HEK293 (cell line): ENCODE results near the gene CCDC85A.

Source experiments
- CTCF ChIA-PET: fragments of 350-600 bp; formaldehyde crosslinking; extraction: SDS; loops from one replicate; lab custom pipeline; 2021; ENCODE audit warnings: antibody characterized with exemption; lab: Yijun Ruan, JAX
- POLR2A ChIA-PET: fragments of 300-600 bp; formaldehyde crosslinking; extraction: SDS; loops from one replicate; lab custom pipeline; 2020; ENCODE audit warnings: antibody characterized with exemption, inconsistent platforms; lab: Yijun Ruan, JAX
- H3K27ac ChIP-seq: fragments of 200-500 bp; sonication (Bioruptor generic); 2 replicates; pipeline ENCODE4 v1.5.1; 2014; ENCODE audit warnings: low read depth, low read length, control low read depth, inconsistent platforms; ENCODE audit errors: extremely low read depth
- H3K36me3 ChIP-seq, 2 experiments: fragments of 200-500 bp in 1 of 2; sonication (Bioruptor generic) in 1 of 2; 1 replicate in 1 of 2; 2 replicates in 1 of 2; pipeline ENCODE4 v1.5.1; 2014 to 2017; ENCODE audit warnings: inconsistent platforms in 2 of 2, low read length in 2 of 2; ENCODE audit not compliant: control insufficient read depth in 2 of 2, insufficient read depth in 1 of 2
- H3K4me1 ChIP-seq: fragments of 200-500 bp; sonication (Bioruptor generic); 2 replicates; pipeline ENCODE4 v1.5.1; 2014; ENCODE audit warnings: mild to moderate bottlenecking, low read length, inconsistent platforms; ENCODE audit not compliant: control insufficient read depth, insufficient read depth
- H3K4me3 ChIP-seq: 2 replicates; pipeline ENCODE4 v1.5.1; 2011; ENCODE audit warnings: low read depth, mild to moderate bottlenecking, control low read depth, low read length, moderate library complexity
- H3K9me3 ChIP-seq: fragments of 200-500 bp; sonication (Bioruptor generic); 2 replicates; pipeline ENCODE4 v1.5.1; 2014; ENCODE audit warnings: low read depth, low read length, inconsistent platforms; ENCODE audit not compliant: control insufficient read depth, insufficient read depth
- HOXA7 ChIP-seq: sonication (generic); formaldehyde crosslinking; IDR thresholded peaks from 2 replicates; pipeline ENCODE4 v1.8.1; 2022; ENCODE audit warnings: missing genetic modification reagents, borderline replicate concordance
- ZBTB17 ChIP-seq: fragments of 450-650 bp; formaldehyde crosslinking; IDR thresholded peaks from 2 replicates; pipeline ENCODE4 v1.5.1; 2016; ENCODE audit warnings: missing biosample characterization, missing genetic modification characterization
- ZBTB20 ChIP-seq: fragments of 450-650 bp; formaldehyde crosslinking; IDR thresholded peaks from 2 replicates; pipeline ENCODE4 v1.5.1; 2016; ENCODE audit warnings: missing biosample characterization, missing genetic modification characterization
- ZNF292 ChIP-seq: fragments of 450-650 bp; formaldehyde crosslinking; IDR thresholded peaks from 2 replicates; pipeline ENCODE4 v1.5.1; 2016; ENCODE audit warnings: low read depth, missing biosample characterization, missing genetic modification characterization, borderline replicate concordance
- ZNF530 ChIP-seq: fragments of 450-650 bp; formaldehyde crosslinking; IDR thresholded peaks from 2 replicates; pipeline ENCODE4 v1.5.1; 2016; ENCODE audit warnings: low read depth, missing biosample characterization, missing genetic modification characterization
- ZNF544 ChIP-seq: fragments of 450-650 bp; formaldehyde crosslinking; IDR thresholded peaks from 2 replicates; pipeline ENCODE4 v1.5.0; 2017; ENCODE audit warnings: missing biosample characterization, missing genetic modification characterization
- ZNF560 ChIP-seq: fragments of 450-650 bp; formaldehyde crosslinking; IDR thresholded peaks from 2 replicates; pipeline ENCODE4 v1.5.1; 2017; ENCODE audit warnings: missing biosample characterization, missing genetic modification characterization, borderline replicate concordance
- ZNF654 ChIP-seq: fragments of 450-650 bp; formaldehyde crosslinking; IDR thresholded peaks from 2 replicates; pipeline ENCODE4 v1.5.1; 2016; ENCODE audit warnings: low read depth, missing biosample characterization, missing genetic modification characterization
- TF ChIP-seq, protein P1 (sequence below): fragments of 450-650 bp; formaldehyde crosslinking; IDR thresholded peaks from 2 replicates; pipeline ENCODE4 v1.5.1; 2017; ENCODE audit warnings: missing biosample characterization, missing genetic modification characterization
- TF ChIP-seq, protein P2 (sequence below): fragments of 450-650 bp; formaldehyde crosslinking; IDR thresholded peaks from 2 replicates; pipeline ENCODE4 v1.5.1; 2016; ENCODE audit warnings: missing biosample characterization, missing genetic modification characterization, low read depth
- TF ChIP-seq, protein P3 (sequence below): fragments of 450-650 bp; formaldehyde crosslinking; IDR thresholded peaks from 2 replicates; pipeline ENCODE4 v1.5.1; 2017; ENCODE audit warnings: missing biosample characterization, missing genetic modification characterization

CCDC85A gene

DNA sequence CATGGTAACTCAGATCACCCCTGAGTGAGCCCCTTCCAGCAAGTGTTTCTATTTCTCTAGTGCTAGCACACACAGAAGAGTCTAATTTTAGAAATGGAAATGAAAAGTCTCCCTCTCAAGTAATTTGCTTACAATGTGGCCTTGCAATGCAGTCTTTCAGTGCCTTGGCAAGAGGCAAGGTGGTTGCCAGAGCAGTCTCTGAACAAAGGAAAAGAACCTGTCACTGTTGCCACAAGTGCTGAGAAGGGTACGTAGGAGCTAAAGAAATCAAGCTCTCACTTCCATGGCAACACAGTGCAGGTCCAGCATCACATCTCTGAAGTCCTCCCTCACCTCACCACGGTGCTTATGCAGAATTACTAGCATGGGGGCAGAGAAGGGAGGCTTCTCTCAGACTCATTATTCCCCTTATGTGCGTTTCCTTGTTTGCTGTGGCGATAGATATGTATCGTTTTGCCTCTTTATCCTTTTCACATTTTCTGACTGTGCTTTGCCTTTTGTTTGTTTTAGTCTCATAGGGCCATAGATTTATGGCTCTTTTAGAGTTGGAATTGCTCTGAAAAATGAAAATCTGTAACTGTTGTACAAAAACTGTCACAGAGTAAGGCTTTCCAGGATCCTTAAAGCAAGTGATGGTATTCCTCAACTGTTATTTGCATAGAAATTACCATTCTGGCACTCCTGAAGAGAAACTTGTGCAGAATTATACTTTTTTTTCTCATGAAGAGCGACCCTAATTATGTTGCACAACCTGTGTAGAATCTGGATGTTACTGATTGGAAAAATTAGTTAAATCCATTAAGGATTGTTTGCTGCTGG is 164.8 kb downstream of the CCDC85A start:
- Histone ChIP-seq H3K27ac (no peak overlapping the region), H3K36me3 (no peaks in the 10 kb centered on the region), H3K4me1 (no peaks in the 10 kb centered on the region), H3K4me3 (no peak overlapping the region), H3K9me3 (no peaks in the 10 kb centered on the region)
- CTCF ChIA-PET = no interaction called here
- TF ChIP-seq ZNF530 (tag by site-specific recombination) = no peak
- TF ChIP-seq HOXA7 (CRISPR knock-in tag) = no peak
- no peak for TF ChIP-seq ZNF654 (tag by site-specific recombination)
- TF ChIP-seq ZNF544 (tag by site-specific recombination) = no peak
- POLR2A ChIA-PET = interaction anchor here (0.6 kb wide), 1 partner anchor 181 kb away, joined by 3 read pairs; no protein-coding TSS in a partner anchor

DNA sequence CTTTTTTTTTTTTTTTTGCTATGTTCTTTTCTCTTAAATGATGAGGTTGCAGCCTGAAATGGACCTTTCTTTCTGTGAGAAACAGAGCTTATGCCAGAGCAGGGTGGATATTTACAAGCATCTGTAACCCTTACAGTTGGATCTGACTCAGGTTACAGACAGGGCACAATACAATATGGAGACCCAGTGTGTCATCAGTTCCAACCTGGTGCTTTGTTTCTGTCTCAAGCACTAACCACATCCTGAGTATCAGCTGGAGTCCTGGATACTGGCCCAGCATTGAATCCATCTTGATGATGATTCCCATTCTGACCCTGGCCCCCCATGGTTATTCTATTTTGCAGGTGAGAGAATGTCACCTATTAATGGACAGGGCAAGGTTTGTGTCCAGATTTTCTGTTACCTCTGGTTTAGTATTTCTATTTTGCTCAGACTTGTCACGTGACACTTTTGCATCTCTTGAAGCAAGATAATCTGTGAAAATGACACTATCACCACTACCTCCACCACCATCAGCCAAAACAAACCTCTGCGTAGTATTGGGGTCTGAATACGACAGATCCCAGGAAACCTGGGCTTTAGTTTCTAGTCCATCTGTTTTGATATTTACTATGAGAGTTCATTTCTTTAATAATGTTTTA is 174.0 kb downstream of the CCDC85A start:
- no peak overlapping the region for H3K4me3 ChIP-seq
- no peaks in the 10 kb centered on the region for H3K9me3 ChIP-seq
- ChIA-PET POLR2A (no interaction called here), CTCF (interaction anchor here (0.6 kb wide), 1 partner anchor 139 kb away, joined by 5 read pairs; no protein-coding TSS in a partner anchor)
- H3K4me1 ChIP-seq = no peaks in the 10 kb centered on the region
- TF ChIP-seq, protein P1, sequence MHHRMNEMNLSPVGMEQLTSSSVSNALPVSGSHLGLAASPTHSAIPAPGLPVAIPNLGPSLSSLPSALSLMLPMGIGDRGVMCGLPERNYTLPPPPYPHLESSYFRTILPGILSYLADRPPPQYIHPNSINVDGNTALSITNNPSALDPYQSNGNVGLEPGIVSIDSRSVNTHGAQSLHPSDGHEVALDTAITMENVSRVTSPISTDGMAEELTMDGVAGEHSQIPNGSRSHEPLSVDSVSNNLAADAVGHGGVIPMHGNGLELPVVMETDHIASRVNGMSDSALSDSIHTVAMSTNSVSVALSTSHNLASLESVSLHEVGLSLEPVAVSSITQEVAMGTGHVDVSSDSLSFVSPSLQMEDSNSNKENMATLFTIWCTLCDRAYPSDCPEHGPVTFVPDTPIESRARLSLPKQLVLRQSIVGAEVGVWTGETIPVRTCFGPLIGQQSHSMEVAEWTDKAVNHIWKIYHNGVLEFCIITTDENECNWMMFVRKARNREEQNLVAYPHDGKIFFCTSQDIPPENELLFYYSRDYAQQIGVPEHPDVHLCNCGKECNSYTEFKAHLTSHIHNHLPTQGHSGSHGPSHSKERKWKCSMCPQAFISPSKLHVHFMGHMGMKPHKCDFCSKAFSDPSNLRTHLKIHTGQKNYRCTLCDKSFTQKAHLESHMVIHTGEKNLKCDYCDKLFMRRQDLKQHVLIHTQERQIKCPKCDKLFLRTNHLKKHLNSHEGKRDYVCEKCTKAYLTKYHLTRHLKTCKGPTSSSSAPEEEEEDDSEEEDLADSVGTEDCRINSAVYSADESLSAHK = no peak
- TF ChIP-seq HOXA7 (CRISPR knock-in tag) (no peak), ZBTB20 (no peak), ZBTB17 (no peak), ZNF560 (no peak)
- TF ChIP-seq, protein P2, sequence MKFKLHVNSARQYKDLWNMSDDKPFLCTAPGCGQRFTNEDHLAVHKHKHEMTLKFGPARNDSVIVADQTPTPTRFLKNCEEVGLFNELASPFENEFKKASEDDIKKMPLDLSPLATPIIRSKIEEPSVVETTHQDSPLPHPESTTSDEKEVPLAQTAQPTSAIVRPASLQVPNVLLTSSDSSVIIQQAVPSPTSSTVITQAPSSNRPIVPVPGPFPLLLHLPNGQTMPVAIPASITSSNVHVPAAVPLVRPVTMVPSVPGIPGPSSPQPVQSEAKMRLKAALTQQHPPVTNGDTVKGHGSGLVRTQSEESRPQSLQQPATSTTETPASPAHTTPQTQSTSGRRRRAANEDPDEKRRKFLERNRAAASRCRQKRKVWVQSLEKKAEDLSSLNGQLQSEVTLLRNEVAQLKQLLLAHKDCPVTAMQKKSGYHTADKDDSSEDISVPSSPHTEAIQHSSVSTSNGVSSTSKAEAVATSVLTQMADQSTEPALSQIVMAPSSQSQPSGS (tag by site-specific recombination) = no peak
- TF ChIP-seq, protein P3, sequence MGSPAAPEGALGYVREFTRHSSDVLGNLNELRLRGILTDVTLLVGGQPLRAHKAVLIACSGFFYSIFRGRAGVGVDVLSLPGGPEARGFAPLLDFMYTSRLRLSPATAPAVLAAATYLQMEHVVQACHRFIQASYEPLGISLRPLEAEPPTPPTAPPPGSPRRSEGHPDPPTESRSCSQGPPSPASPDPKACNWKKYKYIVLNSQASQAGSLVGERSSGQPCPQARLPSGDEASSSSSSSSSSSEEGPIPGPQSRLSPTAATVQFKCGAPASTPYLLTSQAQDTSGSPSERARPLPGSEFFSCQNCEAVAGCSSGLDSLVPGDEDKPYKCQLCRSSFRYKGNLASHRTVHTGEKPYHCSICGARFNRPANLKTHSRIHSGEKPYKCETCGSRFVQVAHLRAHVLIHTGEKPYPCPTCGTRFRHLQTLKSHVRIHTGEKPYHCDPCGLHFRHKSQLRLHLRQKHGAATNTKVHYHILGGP = no peak
- no peaks in the 10 kb centered on the region for H3K36me3 ChIP-seq
- no peak overlapping the region for H3K27ac ChIP-seq

DNA sequence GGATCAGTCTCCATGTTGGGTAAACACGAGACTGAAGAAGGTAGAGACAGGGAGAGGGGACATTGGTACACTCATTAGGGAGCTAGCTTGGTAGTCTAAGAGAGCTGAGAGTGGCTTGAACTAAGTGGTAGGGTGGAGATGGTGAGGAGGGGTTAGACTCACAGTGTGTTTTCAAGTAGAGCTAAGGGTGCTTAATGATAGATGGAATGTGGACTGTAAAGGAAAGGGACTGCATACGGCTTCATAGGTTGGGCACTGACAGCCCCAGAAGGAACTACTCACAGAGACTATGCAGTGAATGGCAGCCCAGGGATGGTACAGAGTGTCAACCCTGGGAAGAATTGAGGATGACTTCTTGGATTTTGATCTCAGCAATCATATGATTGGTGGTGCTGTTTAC is 178.1 kb downstream of the CCDC85A start:
- ChIA-PET CTCF (interaction anchor here (0.5 kb wide), 1 partner anchor 1914 kb away, joined by 3 read pairs; no protein-coding TSS in a partner anchor), POLR2A (no interaction called here)
- no peaks in the 10 kb centered on the region for H3K9me3 ChIP-seq
- no peak for TF ChIP-seq ZNF292 (tag by site-specific recombination)
- no peak overlapping the region for H3K4me3 ChIP-seq
- H3K27ac ChIP-seq = no peak overlapping the region
- H3K36me3 ChIP-seq = no peaks in the 10 kb centered on the region
- H3K4me1 ChIP-seq = no peaks in the 10 kb centered on the region
